Measurements from ENCODE around the gene TMEM139.
"Not testable (repeated sequence)": the region's sequence is repeated elsewhere in the genome, so short reads cannot be mapped to it uniquely, and the experiment has no call there.

The TMEM139 gene

GRCh38 chr7:143258831-143259230 is 25.9 kb upstream of the TMEM139 start:
- no peak for DNase-seq (ENCODE audit: low read depth in 3 of 3, low spot score in 1 of 3)

DNA sequence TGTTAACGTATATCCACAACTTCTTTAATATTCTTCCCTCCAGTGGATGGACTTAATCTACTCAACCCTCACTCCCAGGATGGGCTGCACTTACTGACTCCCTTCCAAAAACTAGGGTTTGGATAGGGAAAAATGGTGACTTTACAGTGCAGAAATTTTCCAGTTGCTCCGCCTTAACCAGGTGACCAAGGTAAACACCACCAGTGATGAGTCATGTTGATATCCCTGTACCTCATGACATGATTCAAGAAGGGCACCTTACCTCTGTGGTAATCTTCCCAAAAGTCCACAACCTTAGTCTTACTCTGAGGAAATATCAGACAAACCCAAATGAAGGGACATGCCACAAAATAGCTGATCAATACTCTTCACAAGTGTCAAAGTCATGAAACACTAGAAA is 25.0 kb upstream of the TMEM139 start:
- no peak for DNase-seq (ENCODE audit: low read depth in 3 of 3, low spot score in 1 of 3)

DNA sequence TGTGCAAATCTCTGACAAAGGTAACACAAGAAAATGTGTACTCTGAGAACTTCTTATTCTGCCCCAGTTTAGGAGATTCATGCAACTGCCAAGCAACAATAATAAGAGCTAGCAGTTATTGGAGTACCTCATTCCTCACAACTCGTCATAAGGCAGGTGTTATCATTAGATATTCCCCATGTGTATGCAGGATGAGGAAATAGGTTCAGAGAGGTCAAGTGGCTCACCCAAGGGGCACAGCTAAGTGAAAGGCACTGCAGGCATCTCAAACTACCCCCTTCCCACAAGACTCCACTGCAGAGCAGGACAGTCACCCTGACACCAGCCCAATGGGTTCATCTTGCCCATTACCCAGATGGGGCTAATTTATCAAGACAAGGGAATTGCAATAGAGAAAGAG is 22.9 kb upstream of the TMEM139 start:
- DNase-seq (ENCODE audit: low read depth in 3 of 3, low spot score in 1 of 3), result no peak

DNA sequence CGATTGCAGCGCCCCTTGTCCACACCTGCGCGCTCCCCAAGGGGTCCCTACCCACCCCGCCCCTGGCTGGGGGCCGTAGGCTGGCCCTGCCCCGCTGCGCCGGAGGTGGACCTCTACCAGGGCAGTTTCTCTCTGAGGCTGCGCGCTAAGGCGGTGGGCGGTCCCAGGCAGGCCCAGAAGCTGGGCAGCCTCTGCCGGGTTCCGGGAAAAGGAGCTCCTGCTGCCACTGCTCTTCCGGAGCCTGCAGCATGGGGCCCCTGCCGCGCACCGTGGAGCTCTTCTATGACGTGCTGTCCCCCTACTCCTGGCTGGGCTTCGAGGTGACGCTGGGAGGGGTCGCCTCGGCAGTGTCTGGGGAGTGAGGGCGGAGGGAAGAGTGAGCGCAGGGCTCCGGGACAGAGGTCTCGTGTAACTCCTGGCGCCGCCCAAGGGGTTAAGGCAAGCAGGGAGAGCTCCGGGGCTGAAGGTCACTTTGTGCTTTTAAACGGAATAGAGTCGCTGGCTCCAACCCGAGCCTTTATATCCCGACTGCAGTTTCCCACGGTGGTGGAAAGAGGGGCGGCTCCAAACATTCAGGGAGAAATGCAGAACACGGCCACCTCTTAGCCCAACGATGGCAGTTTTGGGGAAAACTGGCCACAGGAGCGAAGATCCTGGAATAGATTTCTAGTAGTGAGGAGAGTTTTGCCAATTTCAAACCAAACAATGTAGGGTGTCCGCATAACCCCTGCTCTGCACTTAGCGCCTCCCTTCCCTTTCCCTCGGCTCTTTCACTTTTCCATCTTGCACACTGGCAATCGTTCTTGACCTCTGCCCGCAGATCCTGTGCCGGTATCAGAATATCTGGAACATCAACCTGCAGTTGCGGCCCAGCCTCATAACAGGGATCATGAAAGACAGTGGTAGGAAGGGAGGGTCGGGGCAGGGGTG is 21.2 kb upstream of the TMEM139 start, which contains the start of gene GSTK1:
Gene GSTK1 (plus strand): TSS at position 176 of the 930 bp plus-strand sequence. CDS start 73 bp downstream, at position 249.
- DNase-seq (ENCODE audit: low read depth in 3 of 3, low spot score in 1 of 3), result peak; percentile 21 to 66 (median 55)

GRCh38 chr7:143264196-143264568 is 20.6 kb upstream of the TMEM139 start:
- DNase-seq (ENCODE audit: low read depth in 3 of 3, low spot score in 1 of 3), result not testable (repeated sequence)

GRCh38 chr7:143265017-143265693 is 19.6 kb upstream of the TMEM139 start:
- DNase-seq (ENCODE audit: low read depth in 3 of 3, low spot score in 1 of 3), result no peak

GRCh38 chr7:143269251-143269650 is 15.5 kb upstream of the TMEM139 start:
- DNase-seq (ENCODE audit: low read depth in 3 of 3, low spot score in 1 of 3), result no peak

DNA sequence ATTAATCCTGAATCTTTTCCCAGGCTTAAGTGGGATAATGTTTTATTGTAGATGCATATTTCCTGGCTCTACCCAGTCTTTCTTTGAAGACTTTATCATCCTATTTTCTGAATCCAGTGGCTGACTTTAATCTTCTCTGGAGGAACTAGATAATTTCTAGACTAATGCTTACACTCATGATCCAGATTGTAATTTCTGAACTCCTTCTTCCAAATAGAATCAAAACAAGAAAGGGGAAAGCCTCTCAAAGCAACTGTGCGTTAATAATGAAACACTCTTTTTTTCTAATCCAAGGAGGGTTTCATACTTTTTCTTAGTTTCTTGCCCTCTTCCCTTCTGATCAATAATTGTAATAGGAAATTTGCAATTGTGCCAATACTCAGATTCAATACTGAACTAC is 13.5 kb upstream of the TMEM139 start:
- DNase-seq (ENCODE audit: low read depth in 3 of 3, low spot score in 1 of 3), result no peak

- no peak for DNase-seq (ENCODE audit: low read depth in 3 of 3, low spot score in 1 of 3)
Observed at GRCh38 chr7:143272871-143273270, 11.9 kb upstream of the TMEM139 start.

- no peak for DNase-seq (ENCODE audit: low read depth in 3 of 3, low spot score in 1 of 3)
Observed at GRCh38 chr7:143279186-143280098, 5.3 kb upstream of the TMEM139 start.

GRCh38 chr7:143280160-143280559 is 4.6 kb upstream of the TMEM139 start:
- DNase-seq (ENCODE audit: low read depth in 3 of 3, low spot score in 1 of 3), result no peak

- DNase-seq (ENCODE audit: low read depth in 3 of 3, low spot score in 1 of 3), result no peak
Observed at GRCh38 chr7:143280566-143280965, 4.2 kb upstream of the TMEM139 start.

DNA sequence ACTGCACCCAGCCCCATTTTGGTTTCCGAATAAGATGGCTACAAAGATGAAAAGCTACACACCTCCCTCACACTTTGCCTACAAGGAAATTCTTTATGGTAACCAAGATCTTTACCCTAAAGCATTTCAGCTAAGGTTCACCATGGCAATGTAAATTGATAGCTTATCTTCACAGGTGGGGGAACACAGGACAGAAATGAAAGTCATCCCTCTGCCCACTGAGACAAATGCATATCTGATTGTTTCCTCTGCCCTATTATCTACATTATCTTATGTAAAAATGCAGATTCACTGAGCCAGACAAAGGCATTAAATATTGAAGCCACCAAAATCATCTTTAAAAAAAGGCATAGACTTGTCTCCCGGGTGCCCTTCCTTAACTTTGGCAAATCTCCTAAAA is 3.2 kb upstream of the TMEM139 start:
- DNase-seq (ENCODE audit: low read depth in 3 of 3, low spot score in 1 of 3), result no peak

GRCh38 chr7:143282124-143282523 is 2.6 kb upstream of the TMEM139 start:
- no peak for DNase-seq (ENCODE audit: low read depth in 3 of 3, low spot score in 1 of 3)

- no peak for DNase-seq (ENCODE audit: low read depth in 3 of 3, low spot score in 1 of 3)
Observed at GRCh38 chr7:143283381-143283780, 1.4 kb upstream of the TMEM139 start.

GRCh38 chr7:143285470-143285778 is 666 bp downstream of the TMEM139 start:
- DNase-seq (ENCODE audit: low read depth in 3 of 3, low spot score in 1 of 3), result no peak

DNA sequence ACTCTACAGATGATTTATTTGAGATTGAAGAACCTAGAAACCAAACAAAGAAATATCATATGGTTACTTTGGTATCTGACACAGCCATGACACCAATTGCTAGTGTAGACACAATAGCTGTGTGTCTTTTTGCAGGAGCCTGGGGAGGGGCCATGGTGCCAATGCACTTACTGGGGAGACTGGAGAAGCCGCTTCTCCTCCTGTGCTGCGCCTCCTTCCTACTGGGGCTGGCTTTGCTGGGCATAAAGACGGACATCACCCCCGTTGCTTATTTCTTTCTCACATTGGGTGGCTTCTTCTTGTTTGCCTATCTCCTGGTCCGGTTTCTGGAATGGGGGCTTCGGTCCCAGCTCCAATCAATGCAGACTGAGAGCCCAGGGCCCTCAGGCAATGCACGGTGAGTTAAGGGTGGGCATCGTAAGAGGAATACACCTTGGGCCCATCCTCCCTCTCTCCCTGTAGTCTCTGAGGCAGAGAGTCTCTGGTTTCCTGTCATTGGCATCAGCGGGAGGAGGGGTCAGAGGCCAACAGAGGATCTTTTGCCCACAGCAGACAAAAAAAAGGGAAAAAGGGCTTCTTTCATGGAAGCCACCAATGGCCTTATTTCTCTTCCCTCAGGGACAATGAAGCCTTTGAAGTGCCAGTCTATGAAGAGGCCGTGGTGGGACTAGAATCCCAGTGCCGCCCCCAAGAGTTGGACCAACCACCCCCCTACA is 1.2 kb downstream of the TMEM139 start:
- DNase-seq (ENCODE audit: low read depth in 3 of 3, low spot score in 1 of 3), result no peak

- DNase-seq (ENCODE audit: low read depth in 3 of 3, low spot score in 1 of 3), result no peak
Observed at GRCh38 chr7:143286522-143286890, 1.7 kb downstream of the TMEM139 start.

- DNase-seq (ENCODE audit: low read depth in 3 of 3, low spot score in 1 of 3), result no peak
Observed at GRCh38 chr7:143287339-143287934, 2.7 kb downstream of the TMEM139 start.
